ENCODE data around the gene DUSP10. TPM values are rescaled to one million over a fixed set of nuclear protein-coding genes. Genes with fewer than 3 reads are reported as not detected.

The DUSP10 gene
- total RNA-seq, 2 experiments from 2014 or later, result 2.6 to 4.4 TPM

GRCh38 chr1:221773383-221773782, 31.5 kb upstream of the DUSP10 start:
- H3K36me3 ChIP-seq (ENCODE audit: insufficient read depth, low read length), result no peaks in the 10 kb centered on the region
- no peaks in the 10 kb centered on the region for H3K9me3 ChIP-seq (ENCODE audit: low read length)
- H3K4me1 ChIP-seq (ENCODE audit: insufficient read depth, low read length, poor library complexity, severe bottlenecking), result peaks cover 6% of the 10 kb centered on the region
- POLR2A ChIA-PET, result interaction anchor here (0.7 to 1.5 kb wide), 3 partner anchors 8 to 29 kb away, joined by 3 to 4 read pairs (median 3); no protein-coding TSS in a partner anchor
- no peaks in the 10 kb centered on the region for H4K20me1 ChIP-seq (ENCODE audit: insufficient read depth, low read length)
- intact Hi-C loops (cut with micrococcal nuclease; ENCODE audit: unreplicated experiment), result no loop called here
- DNase-seq (ENCODE audit: low spot score), result no peak
- H3K27ac ChIP-seq (ENCODE audit: low read depth, low read length, poor library complexity, severe bottlenecking), result no peak overlapping the region
- BruUV-seq (replicated peaks), result no TSS peak
- no peaks in the 10 kb centered on the region for H3K9me2 ChIP-seq (ENCODE audit: insufficient read depth, low read length)
- TF ChIP-seq EZH2phosphoT487 (IDR thresholded peaks at IDR 0.05; ENCODE audit: borderline replicate concordance, low read depth, low read length) (no peak), CTCF (conservative IDR thresholded peaks at IDR 0.05; ENCODE audit: low read length) (no peak)
- CTCF ChIA-PET (ENCODE audit: unreplicated experiment), result no interaction called here
- no peak overlapping the region for H3K4me2 ChIP-seq (ENCODE audit: low read length)
- H2AFZ ChIP-seq (ENCODE audit: low read length), result no peak overlapping the region
- no peak overlapping the region for H3K4me3 ChIP-seq (ENCODE audit: low read depth, low read length, poor library complexity, severe bottlenecking)
- no peaks in the 10 kb centered on the region for H3K79me2 ChIP-seq (ENCODE audit: insufficient read depth, low read depth, low read length)

GRCh38 chr1:221772117-221772516, 30.2 kb upstream of the DUSP10 start:
- no peaks in the 10 kb centered on the region for H3K9me3 ChIP-seq (ENCODE audit: low read length)
- H3K4me3 ChIP-seq (ENCODE audit: low read depth, low read length, poor library complexity, severe bottlenecking), result no peak overlapping the region
- DNase-seq (ENCODE audit: low spot score), result no peak
- H3K36me3 ChIP-seq (ENCODE audit: insufficient read depth, low read length), result no peaks in the 10 kb centered on the region
- peaks cover 6% of the 10 kb centered on the region for H3K4me1 ChIP-seq (ENCODE audit: insufficient read depth, low read length, poor library complexity, severe bottlenecking)
- H3K79me2 ChIP-seq (ENCODE audit: insufficient read depth, low read depth, low read length), result no peaks in the 10 kb centered on the region
- POLR2A ChIA-PET, result no interaction called here
- no peak overlapping the region for H3K27ac ChIP-seq (ENCODE audit: low read depth, low read length, poor library complexity, severe bottlenecking)
- intact Hi-C loops (cut with micrococcal nuclease; ENCODE audit: unreplicated experiment), result no loop called here
- no peak overlapping the region for H2AFZ ChIP-seq (ENCODE audit: low read length)
- H3K4me2 ChIP-seq (ENCODE audit: low read length), result no peak overlapping the region
- BruUV-seq (replicated peaks), result no TSS peak
- no peaks in the 10 kb centered on the region for H4K20me1 ChIP-seq (ENCODE audit: insufficient read depth, low read length)
- TF ChIP-seq CTCF (conservative IDR thresholded peaks at IDR 0.05; ENCODE audit: low read length), result no peak
- H3K9me2 ChIP-seq (ENCODE audit: insufficient read depth, low read length), result no peaks in the 10 kb centered on the region
- CTCF ChIA-PET (ENCODE audit: unreplicated experiment), result no interaction called here

- H4K20me1 ChIP-seq (ENCODE audit: insufficient read depth, low read length), result no peaks in the 10 kb centered on the region
- no peak overlapping the region for H3K4me2 ChIP-seq (ENCODE audit: low read length)
- H3K79me2 ChIP-seq (ENCODE audit: insufficient read depth, low read depth, low read length), result no peaks in the 10 kb centered on the region
- H3K9me3 ChIP-seq (ENCODE audit: low read length), result no peaks in the 10 kb centered on the region
- TF ChIP-seq CTCF (conservative IDR thresholded peaks at IDR 0.05; ENCODE audit: low read length) (no peak), EZH2phosphoT487 (IDR thresholded peaks at IDR 0.05; ENCODE audit: borderline replicate concordance, low read depth, low read length) (no peak)
- DNase-seq (ENCODE audit: low spot score), result no peak
- BruUV-seq (replicated peaks), result no TSS peak
- H3K36me3 ChIP-seq (ENCODE audit: insufficient read depth, low read length), result no peaks in the 10 kb centered on the region
- CTCF ChIA-PET (ENCODE audit: unreplicated experiment), result no interaction called here
- H3K4me1 ChIP-seq (ENCODE audit: insufficient read depth, low read length, poor library complexity, severe bottlenecking), result no peaks in the 10 kb centered on the region
- intact Hi-C loops (cut with micrococcal nuclease; ENCODE audit: unreplicated experiment), result no loop called here
- H3K27ac ChIP-seq (ENCODE audit: low read depth, low read length, poor library complexity, severe bottlenecking), result no peak overlapping the region
- POLR2A ChIA-PET, result no interaction called here
- H2AFZ ChIP-seq (ENCODE audit: low read length), result no peak overlapping the region
- no peak overlapping the region for H3K4me3 ChIP-seq (ENCODE audit: low read depth, low read length, poor library complexity, severe bottlenecking)
- H3K9me2 ChIP-seq (ENCODE audit: insufficient read depth, low read length), result no peaks in the 10 kb centered on the region
These were observed 26.7 kb upstream of the DUSP10 start for GRCh38 chr1:221768444-221769066.

All from OCI-LY7 (cell line).